H1 (cell line): ENCODE results near the gene COL5A1.

Experiments
- CHD1 ChIP-seq: IDR thresholded peaks from 2 replicates; pipeline ENCODE4 v1.6.1; 2012; ENCODE audit warnings: low read depth, low read length, improper control_type of control experiment
- POLR2A ChIP-seq, 2 experiments: IDR thresholded peaks; 1 replicate in 1 of 2; 2 replicates in 1 of 2; pipeline ENCODE4 v1.6.1; 2011; ENCODE audit warnings: low read depth in 2 of 2, low read length in 2 of 2, mild to moderate bottlenecking in 2 of 2; ENCODE audit errors: control extremely low read depth in 1 of 2
- POLR2AphosphoS5 ChIP-seq: IDR thresholded peaks from 2 replicates; pipeline ENCODE4 v1.6.1; 2011; ENCODE audit warnings: low read depth, low read length
- TEAD4 ChIP-seq: IDR thresholded peaks from 2 replicates; pipeline ENCODE4 v1.6.1; 2012; ENCODE audit warnings: low read depth, low read length, inconsistent platforms, mixed read lengths
- TF ChIP-seq, protein P1 (sequence below), 3 experiments: IDR thresholded peaks; 1 replicate in 2 of 3; 2 replicates in 1 of 3; pipeline versions ENCODE4 v1.5.1 to v1.6.1; 2011; ENCODE audit warnings: low read length in 3 of 3, mild to moderate bottlenecking in 3 of 3, inconsistent platforms in 2 of 3, low read depth in 1 of 3, moderate library complexity in 1 of 3; ENCODE audit not compliant: insufficient read depth in 1 of 3; ENCODE audit errors: control extremely low read depth in 1 of 3
- TF ChIP-seq, protein P2 (sequence below): IDR thresholded peaks from 2 replicates; pipeline ENCODE4 v1.6.1; 2012; ENCODE audit warnings: inconsistent platforms

- TF ChIP-seq, protein P1, sequence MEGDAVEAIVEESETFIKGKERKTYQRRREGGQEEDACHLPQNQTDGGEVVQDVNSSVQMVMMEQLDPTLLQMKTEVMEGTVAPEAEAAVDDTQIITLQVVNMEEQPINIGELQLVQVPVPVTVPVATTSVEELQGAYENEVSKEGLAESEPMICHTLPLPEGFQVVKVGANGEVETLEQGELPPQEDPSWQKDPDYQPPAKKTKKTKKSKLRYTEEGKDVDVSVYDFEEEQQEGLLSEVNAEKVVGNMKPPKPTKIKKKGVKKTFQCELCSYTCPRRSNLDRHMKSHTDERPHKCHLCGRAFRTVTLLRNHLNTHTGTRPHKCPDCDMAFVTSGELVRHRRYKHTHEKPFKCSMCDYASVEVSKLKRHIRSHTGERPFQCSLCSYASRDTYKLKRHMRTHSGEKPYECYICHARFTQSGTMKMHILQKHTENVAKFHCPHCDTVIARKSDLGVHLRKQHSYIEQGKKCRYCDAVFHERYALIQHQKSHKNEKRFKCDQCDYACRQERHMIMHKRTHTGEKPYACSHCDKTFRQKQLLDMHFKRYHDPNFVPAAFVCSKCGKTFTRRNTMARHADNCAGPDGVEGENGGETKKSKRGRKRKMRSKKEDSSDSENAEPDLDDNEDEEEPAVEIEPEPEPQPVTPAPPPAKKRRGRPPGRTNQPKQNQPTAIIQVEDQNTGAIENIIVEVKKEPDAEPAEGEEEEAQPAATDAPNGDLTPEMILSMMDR (IDR thresholded peaks at IDR 0.05; ENCODE audit: control extremely low read depth in 1 of 3, insufficient read depth in 1 of 3, low read depth in 1 of 3, low read length in 3 of 3) = no peak
- TF ChIP-seq TEAD4 = no peak
- TF ChIP-seq CHD1 = no peak
- TF ChIP-seq, protein P2, sequence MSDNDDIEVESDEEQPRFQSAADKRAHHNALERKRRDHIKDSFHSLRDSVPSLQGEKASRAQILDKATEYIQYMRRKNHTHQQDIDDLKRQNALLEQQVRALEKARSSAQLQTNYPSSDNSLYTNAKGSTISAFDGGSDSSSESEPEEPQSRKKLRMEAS = no peak
- no peak for TF ChIP-seq POLR2AphosphoS5
- TF ChIP-seq POLR2A (IDR thresholded peaks at IDR 0.05; ENCODE audit: control extremely low read depth in 1 of 2, low read depth in 2 of 2, low read length in 2 of 2) = no peak
Observed at GRCh38 chr9:134852906-134853654, 211.5 kb downstream of the COL5A1 start.
